Right lobe of liver (tissue), 6 donors: ENCODE measurements around the gene SLTM. TPM values are rescaled to one million over a fixed set of nuclear protein-coding genes. Genes with fewer than 3 reads are reported as not detected.

Experiments used
- ATAC-seq, 4 donors: fragments of 200-7000 bp; cut with Tn5 transposase; one replicate each; pipeline ENCODE4 v1.9.1; 2020; ENCODE audit warnings: mild to moderate bottlenecking in 4 of 4, moderate library complexity in 4 of 4
- DNase-seq, 3 donors: peaks; one replicate each; pipeline ENCODE4 v3.0.0-alpha.2; 2020
- H3K27ac ChIP-seq, 3 donors: fragments of 200-600 bp; one replicate each; pipeline ENCODE4 v1.8.0; 2022
- H3K27me3 ChIP-seq, 2 donors: fragments of 200-600 bp; one replicate each; pipeline ENCODE4 v1.8.0; 2022
- H3K36me3 ChIP-seq, 4 donors: fragments of 200-600 bp; sonication (generic) in 1 of 4; one replicate each; pipeline versions ENCODE4 v1.5.1 to v1.8.0; 2017 to 2022; ENCODE audit warnings: control low read depth in 1 of 4
- H3K4me1 ChIP-seq, 4 donors: fragments of 200-600 bp; sonication (generic) in 1 of 4; one replicate each; pipeline versions ENCODE4 v1.5.1 to v1.8.0; 2017 to 2022; ENCODE audit warnings: control low read depth in 1 of 4
- H3K4me3 ChIP-seq, 3 donors: fragments of 200-600 bp; one replicate each; pipeline ENCODE4 v1.8.0; 2022
- H3K9me3 ChIP-seq, 4 donors: fragments of 200-600 bp; sonication (generic) in 1 of 4; one replicate each; pipeline versions ENCODE4 v1.5.1 to v1.8.0; 2017 to 2022; ENCODE audit warnings: control low read depth in 1 of 4
- POLR2A ChIP-seq: fragments of 450-650 bp; IDR thresholded peaks from one replicate; pipeline ENCODE4 v1.6.1; 2017; ENCODE audit warnings: antibody characterized with exemption, mild to moderate bottlenecking
- WGBS: methylation state at CpG from one replicate; pipeline ENCODE4 v1.1.6; 2018; ENCODE audit warnings: low coverage, low lambda C conversion rate; ENCODE audit not compliant: insufficient coverage; ENCODE audit errors: missing lambda C conversion rate; 5-methylcytosine and 5-hydroxymethylcytosine counted together
- intact Hi-C, 2 donors: fragments of 100-400 bp; cut with DNase I; formaldehyde crosslinking; loops; one replicate each; pipeline versions ENCODE4 v1.11.2 to v1.14.1; 2022
- total RNA-seq, 6 experiments: library from RNA; depleted of rRNA in 2 of 6; stranded (reverse); fragments of >200 nt in 2 of 6; fragmentation: NEBNext Ultra II Directional in 3 of 6; extraction: Animal tissue kit (Norgen Biotek cat#: 25700) in 3 of 6; gene quantifications; one replicate each; pipeline versions ENCODE4 v1.1.0 to v1.2.4, GENCODE V29; 2016 to 2023
- TF ChIP-seq, protein P1 (sequence below), 4 donors: fragments of 200-600 bp in 3 of 4; fragments of 450-650 bp in 1 of 4; IDR thresholded peaks; one replicate each; pipeline versions ENCODE4 v1.5.1 to v1.8.0; 2016 to 2022; ENCODE audit warnings: antibody characterized with exemption in 4 of 4, mild to moderate bottlenecking in 2 of 4
- donor health status: DM: no; HTN: yes; CAD: no.
- donor health status: DM: no; HTN: no; CAD: no.
- donor health status: DM: no; HTN: no; CAD: no.
- donor health status: DM: no; HTN: yes; CAD: no.
- donor health status: DM: no; HTN: yes; CAD: no.

The SLTM gene
- total RNA-seq, 6 experiments from 2014 or later: 27.7 to 39.4 (median 30.2) TPM

GRCh38 chr15:58882243-58882642 lies 51.2 kb downstream of the SLTM start:
- Histone ChIP-seq H3K36me3 (peaks cover 0 to 89% (median 40%) of the 10 kb centered on the region in 4 donors), H3K4me1 (no peaks in the 10 kb centered on the region), H3K4me3 (no peak overlapping the region), H3K27me3 (no peaks in the 10 kb centered on the region), H3K9me3 (no peaks in the 10 kb centered on the region), H3K27ac (no peak overlapping the region)
- intact Hi-C loops: no loop called here
- ATAC-seq (no peak), DNase-seq (no peak)
- 94% methylated on average over 4 of the region's 4 CpGs for WGBS
- TF ChIP-seq, protein P1, sequence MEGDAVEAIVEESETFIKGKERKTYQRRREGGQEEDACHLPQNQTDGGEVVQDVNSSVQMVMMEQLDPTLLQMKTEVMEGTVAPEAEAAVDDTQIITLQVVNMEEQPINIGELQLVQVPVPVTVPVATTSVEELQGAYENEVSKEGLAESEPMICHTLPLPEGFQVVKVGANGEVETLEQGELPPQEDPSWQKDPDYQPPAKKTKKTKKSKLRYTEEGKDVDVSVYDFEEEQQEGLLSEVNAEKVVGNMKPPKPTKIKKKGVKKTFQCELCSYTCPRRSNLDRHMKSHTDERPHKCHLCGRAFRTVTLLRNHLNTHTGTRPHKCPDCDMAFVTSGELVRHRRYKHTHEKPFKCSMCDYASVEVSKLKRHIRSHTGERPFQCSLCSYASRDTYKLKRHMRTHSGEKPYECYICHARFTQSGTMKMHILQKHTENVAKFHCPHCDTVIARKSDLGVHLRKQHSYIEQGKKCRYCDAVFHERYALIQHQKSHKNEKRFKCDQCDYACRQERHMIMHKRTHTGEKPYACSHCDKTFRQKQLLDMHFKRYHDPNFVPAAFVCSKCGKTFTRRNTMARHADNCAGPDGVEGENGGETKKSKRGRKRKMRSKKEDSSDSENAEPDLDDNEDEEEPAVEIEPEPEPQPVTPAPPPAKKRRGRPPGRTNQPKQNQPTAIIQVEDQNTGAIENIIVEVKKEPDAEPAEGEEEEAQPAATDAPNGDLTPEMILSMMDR (IDR thresholded peaks at IDR 0.05): no peak
- no peak for TF ChIP-seq POLR2A

DNA sequence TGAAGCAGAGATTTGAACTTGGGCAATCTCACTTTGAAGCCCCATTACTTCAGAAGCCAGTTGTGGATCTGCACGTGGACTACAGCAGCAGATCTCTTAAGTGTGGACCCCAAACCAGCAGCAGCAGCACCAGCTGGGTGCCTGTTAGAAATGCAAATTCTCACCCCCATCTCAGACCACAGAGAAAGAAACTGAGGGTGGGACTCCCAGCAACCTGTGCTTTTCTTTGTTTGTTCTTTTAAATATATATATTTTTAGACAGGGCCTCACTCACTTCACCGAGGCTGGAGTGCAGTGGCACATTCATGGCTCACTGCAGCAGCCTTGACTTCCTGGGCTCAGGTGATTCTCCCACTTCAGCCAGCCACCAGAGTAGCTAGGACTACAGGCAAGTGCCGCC lies 53.2 kb downstream of the SLTM start:
- H3K4me3 ChIP-seq: no peak overlapping the region
- intact Hi-C loops: no loop called here
- no peaks in the 10 kb centered on the region for H3K4me1 ChIP-seq
- no peak overlapping the region for H3K27ac ChIP-seq
- H3K27me3 ChIP-seq: no peaks in the 10 kb centered on the region
- DNase-seq (no peak), ATAC-seq (no peak)
- TF ChIP-seq, protein P1 (IDR thresholded peaks at IDR 0.05): no peak
- TF ChIP-seq POLR2A: no peak
- peaks cover 0 to 72% (median 27%) of the 10 kb centered on the region in 4 donors for H3K36me3 ChIP-seq
- 95% methylated on average over 2 of the region's 3 CpGs for WGBS
- no peaks in the 10 kb centered on the region for H3K9me3 ChIP-seq

- peaks cover 0 to 51% (median 20%) of the 10 kb centered on the region in 4 donors for H3K36me3 ChIP-seq
- TF ChIP-seq POLR2A: no peak
- TF ChIP-seq, protein P1 (IDR thresholded peaks at IDR 0.05): no peak
These were observed 55.3 kb downstream of the SLTM start for GRCh38 chr15:58877999-58878825.

DNA sequence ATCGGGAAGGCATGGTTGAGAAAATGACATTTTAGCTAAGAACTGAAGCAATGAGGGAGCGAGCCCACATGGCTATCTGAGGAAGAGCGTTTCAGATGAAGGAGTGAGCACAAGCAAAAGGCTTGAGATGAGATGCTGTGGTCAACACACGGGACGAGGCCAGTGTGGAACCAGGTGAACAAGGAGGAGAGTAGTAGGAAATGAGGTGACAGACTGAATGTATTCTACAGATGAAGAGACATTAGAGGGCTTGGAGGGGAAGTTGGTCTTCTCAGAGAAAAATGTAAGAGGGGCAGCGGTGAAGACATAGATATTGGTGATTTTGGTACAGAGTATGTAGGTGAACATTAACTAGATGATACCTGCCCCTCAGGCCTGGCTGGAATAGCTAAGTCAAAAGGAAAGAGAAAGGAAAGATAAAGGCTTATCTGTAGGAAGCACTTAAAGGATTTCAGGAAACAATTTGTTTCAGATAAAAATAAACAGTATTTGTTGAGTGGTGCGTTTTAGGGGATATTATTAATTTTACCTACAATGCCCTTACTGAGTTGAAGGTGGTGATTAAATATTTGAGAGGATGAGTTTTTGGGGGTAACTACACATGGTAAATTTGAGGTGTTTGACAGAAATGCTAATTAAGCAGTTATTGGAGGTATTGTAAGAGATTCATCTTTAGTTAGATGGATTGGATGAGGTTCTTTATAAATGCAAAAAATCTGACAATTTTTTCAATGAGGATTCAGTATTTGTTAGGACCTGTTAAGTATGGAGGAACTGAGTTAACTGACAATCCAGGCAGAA lies 57.0 kb downstream of the SLTM start:
- Histone ChIP-seq H3K27ac (no peak overlapping the region), H3K4me1 (no peaks in the 10 kb centered on the region), H3K4me3 (no peak overlapping the region), H3K9me3 (no peaks in the 10 kb centered on the region), H3K36me3 (peaks cover 0 to 33% (median 10%) of the 10 kb centered on the region in 4 donors), H3K27me3 (no peaks in the 10 kb centered on the region)
- ATAC-seq (no peak), DNase-seq (no peak)
- intact Hi-C loops: no loop called here
- TF ChIP-seq POLR2A: no peak
- TF ChIP-seq, protein P1 (IDR thresholded peaks at IDR 0.05): no peak
- WGBS: 68% methylated on average over 7 of the region's 7 CpGs

More at GRCh38 chr15:58877999-58878825, 55.3 kb downstream of the SLTM start:
- Histone ChIP-seq H3K9me3 (no peaks in the 10 kb centered on the region), H3K4me3 (no peak overlapping the region), H3K27ac (no peak overlapping the region), H3K4me1 (no peaks in the 10 kb centered on the region), H3K27me3 (no peaks in the 10 kb centered on the region)
- DNase-seq (no peak), ATAC-seq (no peak)
- 91% methylated on average over 9 of the region's 12 CpGs for WGBS
- intact Hi-C loops: no loop called here
